ELF-1 (cell line): ENCODE results near the gene VSTM5.
"Not testable (repeated sequence)": the region's sequence is repeated elsewhere in the genome, so short reads cannot be mapped to it uniquely, and the experiment has no call there.

Source experiments
- DNase-seq: peaks from one replicate; pipeline ENCODE4 v3.0.0-alpha.2; 2016; ENCODE audit warnings: low read depth, low spot score

VSTM5 gene

GRCh38 chr11:93796441-93797231 is 53.8 kb downstream of the VSTM5 start:
- no peak for DNase-seq

GRCh38 chr11:93791493-93791892 is 58.9 kb downstream of the VSTM5 start:
- no peak for DNase-seq

- DNase-seq: no peak
Measured at GRCh38 chr11:93784935-93785360, 65.5 kb downstream of the VSTM5 start.

GRCh38 chr11:93784145-93784934 is 66.1 kb downstream of the VSTM5 start, which contains the start of gene MED17:
Gene MED17 (plus strand): TSS chr11:93784282. CDS start chr11:93784514, 232 bp downstream.
- peak; percentile 96 for DNase-seq

DNA sequence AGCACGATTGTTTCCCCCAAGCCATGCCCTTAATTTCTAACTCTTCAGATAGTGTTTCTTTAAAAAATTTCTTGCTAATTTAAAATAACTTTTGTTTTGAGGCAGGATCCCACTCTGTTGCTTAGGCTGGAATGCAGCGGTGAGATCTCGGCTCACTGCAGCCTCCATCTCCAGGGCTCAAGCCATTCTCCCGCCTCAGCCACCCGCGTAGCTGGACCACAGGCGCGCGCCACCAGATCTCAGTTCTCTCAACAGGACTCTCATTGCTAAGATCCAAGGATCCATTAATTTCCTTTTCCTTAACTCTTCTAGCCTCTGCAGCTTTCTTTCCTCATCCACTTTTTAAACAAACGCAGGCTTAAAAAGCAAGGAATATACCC is 66.7 kb downstream of the VSTM5 start:
- no peak for DNase-seq

- DNase-seq: no peak
Measured at GRCh38 chr11:93783362-93783761, 67.1 kb downstream of the VSTM5 start.

DNA sequence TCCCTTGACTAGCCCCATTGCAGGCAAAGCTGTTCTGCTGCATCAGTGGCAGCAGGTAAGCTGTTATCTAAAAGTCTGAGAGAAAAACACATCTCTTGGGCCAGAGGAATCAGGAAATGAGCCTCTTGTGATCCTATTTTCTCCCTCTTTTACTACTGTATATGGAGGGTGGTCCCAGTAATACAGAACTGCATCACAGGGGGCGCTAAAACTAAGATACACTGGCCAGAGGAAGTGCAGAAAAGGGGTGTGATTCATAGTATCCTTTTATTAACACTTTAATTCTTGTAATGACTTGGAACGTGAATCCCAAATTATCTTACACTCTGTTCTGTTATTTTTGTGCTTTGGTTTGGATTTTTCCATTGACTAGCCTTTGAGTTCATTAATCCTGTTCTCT is 75.1 kb downstream of the VSTM5 start:
- DNase-seq: no peak

- DNase-seq: not testable (repeated sequence)
Measured at GRCh38 chr11:93774560-93774959, 75.9 kb downstream of the VSTM5 start.

GRCh38 chr11:93773601-93774200 is 76.7 kb downstream of the VSTM5 start:
- DNase-seq: no peak

GRCh38 chr11:93773045-93773477 is 77.4 kb downstream of the VSTM5 start:
- peak; percentile 10 for DNase-seq

DNA sequence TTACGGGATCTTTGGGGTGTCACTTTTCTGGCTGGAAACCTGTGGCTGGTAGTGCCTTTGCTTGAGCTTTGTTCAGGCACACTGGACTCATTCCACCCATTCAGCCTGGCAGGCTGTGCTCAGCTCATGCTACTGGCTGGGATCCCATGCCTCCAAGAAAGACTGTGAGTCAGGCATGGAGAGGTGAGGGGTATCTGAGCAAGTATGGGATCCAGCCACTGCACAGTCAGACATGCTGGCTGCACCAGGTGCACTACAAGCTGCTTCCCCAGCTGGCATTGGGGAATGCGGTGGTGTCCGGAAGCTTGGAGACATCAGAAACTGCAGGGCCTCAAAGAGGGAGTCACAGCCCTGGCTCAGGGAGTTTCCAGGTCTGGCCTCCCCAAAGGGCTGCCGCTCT is 78.3 kb downstream of the VSTM5 start:
- no peak for DNase-seq

DNA sequence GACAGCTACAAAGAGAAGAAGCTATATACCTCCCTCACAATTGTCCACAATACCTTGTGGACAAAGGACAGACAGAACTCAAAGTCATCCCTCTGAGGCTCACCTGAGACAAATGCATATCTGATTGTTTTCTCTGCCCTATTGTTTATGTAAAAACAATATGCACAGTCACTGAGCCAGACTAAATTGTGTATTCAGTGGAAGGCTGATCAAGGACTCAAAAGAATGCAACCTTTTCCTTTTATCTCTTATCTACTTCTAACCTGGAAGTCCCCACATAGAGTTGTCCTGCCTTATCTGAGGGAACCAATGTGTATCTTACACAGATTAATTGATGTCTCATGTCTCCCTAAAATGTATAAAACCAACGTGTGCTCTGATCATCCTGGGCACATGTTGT is 80.3 kb downstream of the VSTM5 start:
- DNase-seq: peak; percentile 10
